Measurements from ENCODE around the gene ATAD2B.

The ATAD2B gene

GRCh38 chr2:23905155-23905554 lies 21.8 kb downstream of the ATAD2B start:
- TF ChIP-seq CTCF (IDR thresholded peaks at IDR 0.05) (no peak), ZFX (IDR thresholded peaks at IDR 0.05; ENCODE audit: borderline replicate concordance) (no peak)
- H3K27ac ChIP-seq, result no peak overlapping the region

GRCh38 chr2:23904692-23905091 lies 22.2 kb downstream of the ATAD2B start:
- H3K27ac ChIP-seq, result no peak overlapping the region

GRCh38 chr2:23904215-23904614 lies 22.7 kb downstream of the ATAD2B start:
- TF ChIP-seq ZFX (IDR thresholded peaks at IDR 0.05; ENCODE audit: borderline replicate concordance) (no peak), CTCF (IDR thresholded peaks at IDR 0.05) (no peak)
- H3K27ac ChIP-seq, result no peak overlapping the region

More at GRCh38 chr2:23904692-23905091, 22.2 kb downstream of the ATAD2B start:
- TF ChIP-seq CTCF (IDR thresholded peaks at IDR 0.05), result no peak
- TF ChIP-seq ZFX (IDR thresholded peaks at IDR 0.05; ENCODE audit: borderline replicate concordance), result no peak

GRCh38 chr2:23903034-23903433 lies 23.9 kb downstream of the ATAD2B start:
- TF ChIP-seq ZFX (IDR thresholded peaks at IDR 0.05; ENCODE audit: borderline replicate concordance) (no peak), CTCF (IDR thresholded peaks at IDR 0.05) (no peak)
- H3K27ac ChIP-seq, result no peak overlapping the region

- TF ChIP-seq ZFX (IDR thresholded peaks at IDR 0.05; ENCODE audit: borderline replicate concordance) (no peak), CTCF (IDR thresholded peaks at IDR 0.05) (no peak)
- H3K27ac ChIP-seq, result no peak overlapping the region
These were observed 24.7 kb downstream of the ATAD2B start for GRCh38 chr2:23901966-23902846.

- no peak overlapping the region for H3K27ac ChIP-seq
- TF ChIP-seq ZFX (IDR thresholded peaks at IDR 0.05; ENCODE audit: borderline replicate concordance) (no peak), CTCF (IDR thresholded peaks at IDR 0.05) (no peak)
These were observed 26.2 kb downstream of the ATAD2B start for GRCh38 chr2:23900541-23901322.

GRCh38 chr2:23900133-23900532 lies 26.8 kb downstream of the ATAD2B start:
- TF ChIP-seq ZFX (IDR thresholded peaks at IDR 0.05; ENCODE audit: borderline replicate concordance), result no peak
- TF ChIP-seq CTCF (IDR thresholded peaks at IDR 0.05), result no peak
- no peak overlapping the region for H3K27ac ChIP-seq
